NCI-H2107 treated with DMSO at 0.1 percent for 48 hours (cell line): ENCODE data around the gene MEIOB.
"Not testable (repeated sequence)": the region's sequence is repeated elsewhere in the genome, so short reads cannot be mapped to it uniquely, and the experiment has no call there.

Experiments
- DNase-seq: peaks from one replicate; lab custom pipeline; 2025; ENCODE audit not compliant: unreplicated experiment; lab: John Stamatoyannopoulos, UW

Gene MEIOB

DNA sequence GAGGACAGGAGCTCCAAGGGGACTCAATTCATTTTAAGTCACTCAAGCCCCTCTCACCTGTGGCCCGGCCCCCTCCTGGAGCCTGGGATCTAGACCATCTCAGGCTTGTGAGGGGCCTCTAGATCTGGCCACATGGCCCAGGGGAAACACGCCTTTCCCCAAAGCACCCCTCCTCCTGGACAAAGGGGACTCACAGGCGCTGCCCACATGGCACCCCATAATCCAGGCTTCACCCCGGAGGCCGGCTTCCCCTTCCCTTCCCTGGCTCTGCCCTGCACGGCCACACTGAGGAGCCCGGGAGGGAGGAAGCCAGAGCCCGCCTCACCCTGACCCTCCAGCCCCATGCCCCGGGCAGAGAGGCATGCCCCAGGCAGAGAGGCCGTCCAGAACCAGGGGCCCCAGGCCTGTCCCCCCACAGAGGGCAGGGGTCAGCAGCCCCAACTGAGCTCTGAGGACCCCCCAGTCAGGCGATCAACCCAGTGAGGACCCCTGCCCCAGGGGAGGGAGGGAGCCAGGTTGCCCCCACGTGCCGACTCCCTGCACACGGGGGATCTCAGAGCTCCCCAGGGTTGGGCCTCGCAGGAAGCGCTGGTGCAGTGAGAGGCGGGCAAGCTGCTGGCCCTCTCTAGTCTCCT lies 35.4 kb upstream of the MEIOB start:
- DNase-seq = no peak

DNA sequence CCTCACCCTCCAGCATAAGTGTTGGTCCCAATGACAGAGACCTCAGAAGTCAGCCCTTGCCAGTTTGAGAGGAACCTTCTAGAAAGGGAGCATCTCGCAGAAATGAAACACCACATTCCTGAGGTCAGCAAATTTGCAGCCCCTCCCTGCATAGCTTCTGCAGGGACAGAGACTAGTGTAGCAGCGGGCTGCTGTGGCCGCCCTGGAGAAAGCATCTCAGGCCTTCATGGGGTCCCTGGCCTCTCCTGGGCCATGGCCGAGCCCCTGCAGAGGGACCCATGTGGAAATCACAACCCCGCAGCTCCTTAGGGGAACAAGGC lies 34.8 kb upstream of the MEIOB start:
- DNase-seq = no peak

- DNase-seq = peak; percentile 37
Measured at GRCh38 chr16:1906055-1906845, 34.3 kb upstream of the MEIOB start.

DNA sequence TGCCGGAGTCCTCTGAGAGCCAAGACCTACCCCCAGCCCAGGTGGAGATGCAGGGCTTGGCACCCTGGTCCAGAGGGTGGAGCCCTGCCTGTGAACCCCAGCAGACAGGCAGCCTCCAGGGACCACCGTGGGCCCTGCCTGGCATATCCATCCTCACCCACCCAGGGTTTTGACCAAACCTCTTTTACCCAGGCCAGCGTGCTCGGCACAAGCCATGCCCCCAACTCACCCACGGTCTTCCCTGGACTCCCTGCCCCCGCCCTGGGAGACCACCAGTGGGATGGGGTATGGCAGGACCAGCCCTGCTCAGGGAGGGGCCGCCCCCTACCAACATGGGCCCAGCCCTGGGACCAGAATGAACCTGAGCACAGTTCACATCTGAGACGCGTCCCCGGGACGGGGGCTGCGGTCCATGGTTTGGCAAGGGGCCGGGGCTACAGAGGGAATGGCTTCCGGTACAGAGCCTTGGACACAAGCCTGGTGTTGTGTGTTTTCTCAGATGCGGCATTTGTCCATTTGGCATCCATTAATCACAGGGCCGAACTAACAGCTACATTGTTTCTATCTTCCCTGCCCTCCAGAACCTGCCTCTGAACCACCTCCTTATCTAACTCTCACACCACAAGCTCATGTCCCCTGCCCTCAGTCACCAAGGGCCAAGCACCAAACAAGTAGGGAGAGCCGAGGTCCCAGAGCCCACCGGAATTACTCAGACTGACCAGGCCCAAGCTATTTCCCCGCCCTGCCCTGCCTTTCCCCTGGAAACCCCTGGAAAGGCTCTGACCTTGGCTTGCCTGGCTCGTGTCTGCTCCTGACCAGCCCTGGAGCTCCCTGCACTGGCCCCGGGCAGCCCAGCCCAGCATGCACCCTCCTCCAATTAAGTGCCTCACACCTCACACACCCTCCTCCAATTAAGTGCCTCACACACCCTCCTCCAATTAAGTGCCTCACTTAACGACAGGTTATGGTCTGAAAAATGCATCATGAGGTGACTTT lies 32.2 kb upstream of the MEIOB start:
- DNase-seq = no peak

GRCh38 chr16:1903220-1903574 lies 31.2 kb upstream of the MEIOB start:
- DNase-seq = no peak

- DNase-seq = no peak
Measured at GRCh38 chr16:1902547-1903219, 30.7 kb upstream of the MEIOB start.

DNA sequence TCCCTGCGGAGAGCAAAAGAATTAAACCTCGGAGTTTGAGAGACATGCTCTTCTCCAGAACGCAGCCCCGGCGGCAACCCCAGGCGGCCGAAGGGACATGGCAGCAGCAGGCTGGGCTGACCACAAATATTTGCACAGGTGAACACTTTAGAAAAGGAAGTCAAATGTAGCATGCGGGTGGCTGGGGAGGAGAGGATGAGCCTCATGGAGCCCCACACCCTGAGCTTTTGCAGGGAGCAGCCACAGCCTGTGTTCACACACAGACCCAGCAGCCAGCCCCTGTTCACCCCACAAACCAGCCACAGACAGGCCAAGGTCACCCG lies 28.4 kb upstream of the MEIOB start:
- no peak for DNase-seq

GRCh38 chr16:1899641-1900451 lies 27.9 kb upstream of the MEIOB start:
- peak; percentile 80 for DNase-seq

DNA sequence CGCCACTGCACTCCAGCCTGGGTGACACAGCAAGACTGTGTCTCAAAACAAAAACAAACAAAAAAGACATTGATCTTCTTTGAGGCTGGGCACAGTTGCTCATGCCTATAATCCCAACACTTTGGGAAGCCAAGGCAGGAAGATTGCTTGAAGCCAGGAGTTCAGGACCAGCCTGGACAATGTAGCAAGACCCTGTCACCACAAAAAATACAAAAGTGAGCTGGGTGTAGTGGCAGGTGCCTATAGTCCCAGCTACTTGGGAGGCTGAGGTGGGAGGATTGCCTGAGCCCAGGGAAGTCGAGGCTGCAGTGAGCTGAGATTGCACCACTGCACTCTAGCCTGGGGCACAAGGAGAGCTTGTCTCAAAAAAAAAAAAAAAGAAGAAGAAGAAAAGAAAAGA lies 25.7 kb upstream of the MEIOB start:
- not testable (repeated sequence) for DNase-seq

- no peak for DNase-seq
Measured at GRCh38 chr16:1895949-1896675, 24.1 kb upstream of the MEIOB start.

GRCh38 chr16:1895068-1895467 lies 23.1 kb upstream of the MEIOB start:
- no peak for DNase-seq

GRCh38 chr16:1890708-1891050 lies 18.7 kb upstream of the MEIOB start:
- DNase-seq = peak; percentile 90

DNA sequence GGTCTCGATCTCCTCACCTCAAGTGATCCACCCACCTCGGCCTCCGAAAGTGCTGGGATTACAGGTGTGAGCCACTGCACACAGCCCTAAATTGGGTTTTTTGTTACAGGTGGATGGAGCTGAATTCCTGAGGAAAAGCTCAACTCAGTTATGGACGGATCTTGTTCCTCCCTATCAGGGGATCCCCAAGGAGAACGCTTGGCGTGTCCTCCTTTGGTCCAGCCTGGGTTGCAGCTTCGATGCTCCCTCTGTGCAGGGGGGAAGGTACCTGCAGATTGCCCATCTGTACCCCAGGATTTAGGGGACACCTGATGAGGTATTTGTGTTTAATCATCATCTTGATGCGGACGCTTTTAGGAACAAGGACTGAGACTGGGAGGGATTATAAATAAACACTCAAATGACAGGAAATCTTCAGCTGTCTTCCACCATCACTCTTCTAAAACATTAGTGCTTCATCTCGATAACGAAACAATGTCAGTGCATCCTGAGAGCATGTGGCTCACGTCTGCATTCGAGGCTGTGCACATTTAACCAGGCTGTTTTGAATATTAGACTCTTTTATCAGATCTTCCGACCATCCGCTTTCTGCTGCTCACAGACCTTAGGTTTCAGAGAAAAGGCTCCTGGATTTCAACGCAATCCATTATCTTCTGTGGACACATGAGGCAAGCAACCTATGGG lies 18.2 kb upstream of the MEIOB start:
- DNase-seq = peak; percentile 27

DNA sequence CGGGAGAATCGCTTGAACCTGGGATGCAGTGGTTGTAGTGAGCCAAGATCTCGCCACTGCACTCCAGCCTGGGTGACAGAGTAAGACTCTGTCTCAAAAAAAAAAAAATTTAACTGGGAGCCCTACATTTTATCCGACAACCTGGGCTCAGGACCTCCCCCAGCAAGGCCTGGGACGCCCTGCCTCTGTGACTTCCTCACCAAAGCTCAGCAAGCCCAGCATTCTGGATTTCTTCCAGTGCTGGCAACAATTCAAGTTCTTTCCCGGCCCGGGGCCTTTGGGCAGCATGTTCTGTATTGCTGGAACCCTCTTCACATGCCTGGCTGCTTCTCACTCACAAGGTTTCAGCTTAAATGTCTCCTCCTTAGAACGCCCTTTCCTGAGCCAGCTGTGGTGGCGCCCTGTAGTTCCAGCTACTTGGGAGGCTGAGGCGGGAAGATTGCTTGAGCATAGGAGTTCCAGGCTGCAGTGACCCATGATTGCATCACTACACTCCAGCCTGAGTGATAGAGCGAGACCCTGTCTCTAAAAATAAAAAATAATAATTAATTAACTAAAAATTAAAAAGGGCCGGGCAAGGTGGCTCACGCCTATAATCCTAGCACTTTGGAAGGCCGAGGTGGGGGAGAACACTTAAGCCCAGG lies 15.9 kb upstream of the MEIOB start:
- no peak for DNase-seq

DNA sequence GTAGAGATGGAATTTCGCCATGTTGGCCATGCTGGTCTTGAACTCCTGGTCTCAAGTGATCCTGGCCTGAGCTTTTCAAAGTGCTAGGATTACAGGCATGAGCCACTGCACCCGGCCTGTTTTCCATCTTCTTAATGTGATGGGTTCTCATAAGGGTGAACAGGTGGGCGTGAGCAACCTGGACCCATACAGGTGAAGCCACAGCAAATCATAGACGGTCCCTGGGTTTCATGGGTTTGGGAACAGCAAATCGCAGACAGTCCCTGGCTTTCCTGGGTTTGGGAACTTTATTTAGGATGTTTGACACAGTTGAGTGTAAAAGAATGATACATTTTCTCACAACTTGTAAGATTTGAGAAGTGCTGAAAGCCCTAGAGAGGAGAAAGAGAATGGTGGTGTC lies 12.9 kb upstream of the MEIOB start:
- no peak for DNase-seq

- DNase-seq = no peak
Measured at GRCh38 chr16:1884155-1884760, 12.3 kb upstream of the MEIOB start.

DNA sequence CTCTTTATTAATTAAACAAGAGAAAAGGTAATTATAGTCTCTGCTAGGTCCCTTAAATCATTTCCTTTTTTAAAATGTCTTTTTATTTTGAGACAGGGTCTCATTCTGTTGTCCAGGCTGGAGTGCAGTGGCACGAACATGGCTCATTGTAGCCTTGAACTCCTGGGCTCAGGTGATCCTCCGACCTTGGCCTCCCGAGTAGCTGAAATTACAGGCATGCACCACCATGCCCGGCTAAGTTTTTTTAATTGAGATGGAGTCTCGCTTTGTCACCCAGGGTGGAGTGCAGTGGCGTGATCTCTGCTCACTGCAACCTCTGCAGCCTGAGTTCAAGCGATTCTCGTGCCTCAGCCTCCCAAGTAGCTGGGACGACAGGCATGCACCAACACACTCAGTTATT lies 9.2 kb upstream of the MEIOB start:
- not testable (repeated sequence) for DNase-seq

- no peak for DNase-seq
Measured at GRCh38 chr16:1879477-1879876, 7.5 kb upstream of the MEIOB start.

DNA sequence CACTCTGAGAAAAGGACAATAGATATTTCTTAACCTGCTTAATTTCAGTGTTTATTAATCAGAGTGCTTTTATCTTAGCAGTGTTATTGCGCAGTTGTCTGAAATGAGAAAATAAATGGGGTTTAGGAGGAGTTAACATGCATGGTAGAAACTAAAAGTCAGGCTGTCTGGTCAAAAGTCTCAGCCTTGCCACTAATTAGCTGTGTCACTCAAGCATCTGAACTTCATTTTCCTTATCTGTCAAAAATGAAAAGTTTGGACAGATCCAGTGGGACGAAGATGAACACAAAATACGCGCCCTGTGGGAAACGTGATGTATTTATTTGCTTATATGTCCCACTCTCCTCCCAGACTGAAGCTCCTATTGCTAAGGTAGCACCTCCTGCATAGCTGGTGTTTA lies 6.3 kb upstream of the MEIOB start:
- peak; percentile 51 for DNase-seq
